BE2C (cell line): ENCODE measurements around the gene STMN3.

ENCODE experiments used
- DNase-seq: peaks from one replicate; pipeline ENCODE4 v3.0.0-alpha.2; 2020
- H3K27me3 ChIP-seq: fragments of 250-450 bp; sonication (Bioruptor Pico); 2 replicates; pipeline ENCODE4 v1.5.1; 2020; ENCODE audit warnings: mild to moderate bottlenecking
- H3K36me3 ChIP-seq: fragments of 250-450 bp; sonication (Bioruptor Pico); 2 replicates; pipeline ENCODE4 v1.5.1; 2020; ENCODE audit warnings: mild to moderate bottlenecking
- H3K4me1 ChIP-seq: fragments of 250-450 bp; sonication (Bioruptor Pico); 2 replicates; pipeline ENCODE4 v1.5.1; 2020
- H3K4me3 ChIP-seq: 2 replicates; pipeline ENCODE4 v1.5.1; 2011; ENCODE audit warnings: low read depth, low read length
- H3K9me3 ChIP-seq: fragments of 250-450 bp; sonication (Bioruptor Pico); 2 replicates; pipeline ENCODE4 v1.5.1; 2020
- CTCF ChIP-seq: IDR thresholded peaks from 2 replicates; pipeline ENCODE4 v1.5.1; 2012; ENCODE audit warnings: mild to moderate bottlenecking, low read depth, low read length

The STMN3 gene

GRCh38 chr20:63595416-63596127 lies 57.7 kb downstream of the STMN3 start:
- DNase-seq, result no peak
- Histone ChIP-seq H3K9me3 (no peaks in the 10 kb centered on the region), H3K27me3 (no peaks in the 10 kb centered on the region), H3K36me3 (peaks cover 52% of the 10 kb centered on the region), H3K4me3 (no peak overlapping the region), H3K4me1 (no peaks in the 10 kb centered on the region)
- no peak for TF ChIP-seq CTCF

DNA sequence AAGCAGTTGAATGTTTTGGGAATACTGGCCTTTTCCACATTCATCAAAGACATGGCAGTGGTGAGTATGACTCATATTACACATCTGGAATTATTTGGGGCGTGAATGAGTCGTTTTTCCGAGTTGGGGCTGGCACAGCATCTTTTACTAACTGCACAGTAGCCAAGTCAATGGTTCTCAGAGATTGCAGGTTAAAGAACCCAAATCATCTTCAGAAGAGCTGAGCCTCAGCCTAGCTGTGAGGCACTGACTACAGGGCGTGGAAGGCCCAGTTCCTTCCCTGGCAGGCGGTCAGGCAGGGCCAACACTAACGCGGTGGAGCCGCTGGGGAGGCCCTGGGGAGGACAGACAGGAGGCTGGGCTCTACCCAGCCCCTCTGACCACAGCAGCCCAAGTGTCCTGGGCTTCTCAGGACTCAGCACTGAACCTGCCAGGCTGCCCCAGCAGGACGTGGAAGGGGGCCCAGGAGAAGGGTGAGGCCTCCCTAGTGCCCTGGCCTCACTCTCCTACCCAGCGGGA lies 59.1 kb downstream of the STMN3 start:
- TF ChIP-seq CTCF, result no peak
- Histone ChIP-seq H3K36me3 (peaks cover 58% of the 10 kb centered on the region), H3K27me3 (no peaks in the 10 kb centered on the region), H3K9me3 (no peaks in the 10 kb centered on the region), H3K4me3 (no peak overlapping the region), H3K4me1 (no peaks in the 10 kb centered on the region)
- DNase-seq, result no peak

DNA sequence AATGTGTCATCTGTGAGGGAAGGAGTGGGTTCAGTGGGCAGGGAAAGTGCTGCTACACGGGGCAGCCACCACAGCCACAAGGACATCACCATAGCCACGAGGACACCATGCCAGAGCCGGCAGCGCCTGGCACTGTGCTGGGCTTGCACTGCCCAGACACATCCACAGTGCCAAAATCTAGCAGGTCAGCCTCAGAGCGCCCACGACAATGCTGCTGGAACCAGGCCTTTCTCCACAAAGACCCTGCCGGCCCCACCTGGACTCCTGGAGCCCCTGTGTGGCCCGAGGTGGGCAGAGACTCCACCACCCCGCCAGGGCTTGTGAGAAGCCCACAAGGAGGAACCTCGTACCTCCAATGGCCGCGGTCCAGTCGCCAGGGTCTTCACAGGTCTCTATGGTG lies 60.6 kb downstream of the STMN3 start:
- no peaks in the 10 kb centered on the region; the same call in 1 of the 2 replicates for H3K4me1 ChIP-seq
- no peak for DNase-seq
- no peaks in the 10 kb centered on the region for H3K27me3 ChIP-seq
- H3K9me3 ChIP-seq, result no peaks in the 10 kb centered on the region
- no peak for TF ChIP-seq CTCF
- H3K4me3 ChIP-seq, result no peak overlapping the region
- peaks cover 48% of the 10 kb centered on the region for H3K36me3 ChIP-seq

GRCh38 chr20:63591786-63592355 lies 61.4 kb downstream of the STMN3 start:
- H3K27me3 ChIP-seq, result no peaks in the 10 kb centered on the region
- no peaks in the 10 kb centered on the region; the same call in 1 of the 2 replicates for H3K4me1 ChIP-seq
- H3K4me3 ChIP-seq, result no peak overlapping the region
- no peak for TF ChIP-seq CTCF
- DNase-seq, result no peak
- peaks cover 48% of the 10 kb centered on the region for H3K36me3 ChIP-seq
- H3K9me3 ChIP-seq, result no peaks in the 10 kb centered on the region

GRCh38 chr20:63591147-63591533 lies 62.1 kb downstream of the STMN3 start:
- H3K27me3 ChIP-seq, result no peaks in the 10 kb centered on the region
- TF ChIP-seq CTCF, result no peak
- H3K9me3 ChIP-seq, result no peaks in the 10 kb centered on the region
- no peak for DNase-seq
- H3K4me3 ChIP-seq, result no peak overlapping the region
- peaks cover 43% of the 10 kb centered on the region for H3K36me3 ChIP-seq
- no peaks in the 10 kb centered on the region; the same call in 1 of the 2 replicates for H3K4me1 ChIP-seq
